ENCODE measurements around the gene SLC9A1. TPM values are rescaled to one million over a fixed set of nuclear protein-coding genes. Genes with fewer than 3 reads are reported as not detected.

SLC9A1 gene
- total and polyA plus RNA-seq, 8 donors, result 16.3 to 132 (median 27.9) TPM

DNA sequence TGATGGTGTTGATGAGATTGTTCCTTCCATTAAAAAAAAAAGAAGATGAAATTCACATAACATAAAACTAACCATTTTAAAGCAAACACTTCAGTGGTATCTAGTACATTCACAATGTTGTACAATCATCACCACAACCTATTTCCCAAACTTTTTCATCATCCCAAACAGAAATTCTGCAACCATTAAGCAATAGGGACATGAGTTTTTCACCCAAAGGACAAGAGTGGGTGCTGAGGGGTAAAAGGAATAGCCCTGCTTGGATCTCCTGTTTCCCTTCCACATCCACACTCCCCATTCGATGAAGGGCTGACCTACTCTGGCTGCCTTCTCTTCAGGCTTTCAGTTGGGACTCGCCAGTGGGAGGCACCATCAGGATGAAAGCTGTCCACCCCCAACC is 59.3 kb downstream of the SLC9A1 start:
- Histone ChIP-seq H3K9me3 (no peaks in the 10 kb centered on the region), H3K4me1 (peaks cover 23 to 36% (median 33%) of the 10 kb centered on the region in 4 donors), H3K36me3 (peaks cover 0 to 17% (median 8%) of the 10 kb centered on the region in 4 donors), H3K27me3 (no peaks in the 10 kb centered on the region), H3K27ac (no peak overlapping the region), H3K4me3 (no peak overlapping the region)
- intact Hi-C loops (cut with DNase I; ENCODE audit: low total_unique reads), result loop anchor here (5.0 kb wide), 1 partner anchor 48 kb away; no protein-coding TSS in a partner anchor
- no peak for TF ChIP-seq EP300 (IDR thresholded peaks at IDR 0.05)
- TF ChIP-seq, protein P1, sequence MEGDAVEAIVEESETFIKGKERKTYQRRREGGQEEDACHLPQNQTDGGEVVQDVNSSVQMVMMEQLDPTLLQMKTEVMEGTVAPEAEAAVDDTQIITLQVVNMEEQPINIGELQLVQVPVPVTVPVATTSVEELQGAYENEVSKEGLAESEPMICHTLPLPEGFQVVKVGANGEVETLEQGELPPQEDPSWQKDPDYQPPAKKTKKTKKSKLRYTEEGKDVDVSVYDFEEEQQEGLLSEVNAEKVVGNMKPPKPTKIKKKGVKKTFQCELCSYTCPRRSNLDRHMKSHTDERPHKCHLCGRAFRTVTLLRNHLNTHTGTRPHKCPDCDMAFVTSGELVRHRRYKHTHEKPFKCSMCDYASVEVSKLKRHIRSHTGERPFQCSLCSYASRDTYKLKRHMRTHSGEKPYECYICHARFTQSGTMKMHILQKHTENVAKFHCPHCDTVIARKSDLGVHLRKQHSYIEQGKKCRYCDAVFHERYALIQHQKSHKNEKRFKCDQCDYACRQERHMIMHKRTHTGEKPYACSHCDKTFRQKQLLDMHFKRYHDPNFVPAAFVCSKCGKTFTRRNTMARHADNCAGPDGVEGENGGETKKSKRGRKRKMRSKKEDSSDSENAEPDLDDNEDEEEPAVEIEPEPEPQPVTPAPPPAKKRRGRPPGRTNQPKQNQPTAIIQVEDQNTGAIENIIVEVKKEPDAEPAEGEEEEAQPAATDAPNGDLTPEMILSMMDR (IDR thresholded peaks at IDR 0.05), result no peak
- no peak for TF ChIP-seq POLR2AphosphoS5 (IDR thresholded peaks at IDR 0.05)
- no peak for TF ChIP-seq POLR2A (IDR thresholded peaks at IDR 0.05)
- DNase-seq, result no peak
- 86 to 93% (median 90%) methylated on average over 2 of the region's 2 CpGs for WGBS, 5 donors

- Histone ChIP-seq H3K36me3 (no peaks in the 10 kb centered on the region), H3K4me1 (peaks cover 0 to 9% (median 6%) of the 10 kb centered on the region in 4 donors), H3K4me3 (no peak overlapping the region), H3K9me3 (no peaks in the 10 kb centered on the region), H3K27ac (no peak overlapping the region), H3K27me3 (no peaks in the 10 kb centered on the region)
- DNase-seq, result no peak
- TF ChIP-seq, protein P1 (IDR thresholded peaks at IDR 0.05), result no peak
- TF ChIP-seq POLR2AphosphoS5 (IDR thresholded peaks at IDR 0.05) (no peak), POLR2A (IDR thresholded peaks at IDR 0.05) (no peak), EP300 (IDR thresholded peaks at IDR 0.05) (no peak)
- 93 to 98% (median 95%) methylated on average over 3 of the region's 3 CpGs for WGBS, 5 donors
- intact Hi-C loops (cut with DNase I; ENCODE audit: low total_unique reads), result no loop called here
Measured at GRCh38 chr1:27092888-27093287, 62.0 kb downstream of the SLC9A1 start.

- intact Hi-C loops (cut with DNase I; ENCODE audit: low total_unique reads), result no loop called here
- no peaks in the 10 kb centered on the region for H3K36me3 ChIP-seq
Measured at GRCh38 chr1:27090911-27091310, 64.0 kb downstream of the SLC9A1 start.

GRCh38 chr1:27087371-27088220 is 67.3 kb downstream of the SLC9A1 start:
- intact Hi-C loops (cut with DNase I; ENCODE audit: low total_unique reads), result no loop called here
- TF ChIP-seq POLR2AphosphoS5 (IDR thresholded peaks at IDR 0.05) (no peak), POLR2A (IDR thresholded peaks at IDR 0.05) (no peak), EP300 (IDR thresholded peaks at IDR 0.05) (no peak)
- TF ChIP-seq, protein P1 (IDR thresholded peaks at IDR 0.05), result no peak
- Histone ChIP-seq H3K27ac (no peak overlapping the region), H3K36me3 (no peaks in the 10 kb centered on the region), H3K4me3 (no peak overlapping the region), H3K9me3 (peaks cover 0 to 7% (median 3%) of the 10 kb centered on the region in 4 donors), H3K4me1 (no peaks in the 10 kb centered on the region), H3K27me3 (no peaks in the 10 kb centered on the region)
- DNase-seq, result peak in 1 of 2 donors; percentile 33
- WGBS, 5 donors, result 84 to 91% (median 86%) methylated on average over 10 of the region's 10 CpGs

More at GRCh38 chr1:27090911-27091310, 64.0 kb downstream of the SLC9A1 start:
- TF ChIP-seq, protein P1 (IDR thresholded peaks at IDR 0.05), result no peak
- no peak for TF ChIP-seq POLR2AphosphoS5 (IDR thresholded peaks at IDR 0.05)
- no peak for TF ChIP-seq EP300 (IDR thresholded peaks at IDR 0.05)
- no peak for TF ChIP-seq POLR2A (IDR thresholded peaks at IDR 0.05)
- no peak overlapping the region for H3K27ac ChIP-seq
- H3K4me1 ChIP-seq, result no peaks in the 10 kb centered on the region
- H3K27me3 ChIP-seq, result no peaks in the 10 kb centered on the region
- no peak overlapping the region for H3K4me3 ChIP-seq
- H3K9me3 ChIP-seq, result no peaks in the 10 kb centered on the region
- 80 to 93% (median 86%) methylated on average over 5 of the region's 5 CpGs for WGBS, 5 donors
- DNase-seq, result peak in 1 of 2 donors; percentile 35
